DND-41 (cell line): ENCODE data around the gene GNG13.

Experiments used
- ATAC-seq: fragments of 200-7000 bp; cut with Tn5 transposase; 3 replicates; pipeline ENCODE4 v1.9.1; 2021; ENCODE audit warnings: low read depth; ENCODE audit not compliant: insufficient read depth
- DNase-seq: peaks from one replicate; pipeline ENCODE4 v3.0.0-alpha.2; 2020
- H2AFZ ChIP-seq: 2 replicates; pipeline ENCODE4 v1.6.0; 2012; ENCODE audit warnings: low read depth, low read length
- H3K27ac ChIP-seq: 2 replicates; pipeline ENCODE4 v1.5.1; 2012; ENCODE audit warnings: low read length, inconsistent platforms
- H3K27me3 ChIP-seq: fragments of 200-600 bp; sonication (generic); 2 replicates; pipeline ENCODE4 v1.6.0; 2012; ENCODE audit warnings: low read length, mild to moderate bottlenecking, inconsistent platforms; ENCODE audit not compliant: insufficient read depth, poor library complexity
- H3K36me3 ChIP-seq: 2 replicates; pipeline ENCODE4 v1.5.1; 2012; ENCODE audit warnings: low read length, inconsistent platforms; ENCODE audit not compliant: insufficient read depth
- H3K4me1 ChIP-seq: 2 replicates; pipeline ENCODE4 v1.5.1; 2012; ENCODE audit warnings: mild to moderate bottlenecking, low read length; ENCODE audit not compliant: insufficient read depth
- H3K4me2 ChIP-seq: 2 replicates; pipeline ENCODE4 v1.6.0; 2012; ENCODE audit warnings: mild to moderate bottlenecking, moderate library complexity, low read length, inconsistent platforms; ENCODE audit not compliant: insufficient read depth
- H3K4me3 ChIP-seq, 2 experiments: fragments of 200-600 bp in 1 of 2; shearing (Covaris generic) in 1 of 2; 2 replicates each; pipeline ENCODE4 v1.5.1; 2012 to 2016; ENCODE audit warnings: inconsistent platforms in 2 of 2, low read length in 2 of 2, mild to moderate bottlenecking in 2 of 2, low read depth in 1 of 2, moderate library complexity in 1 of 2
- H3K79me2 ChIP-seq: 2 replicates; pipeline ENCODE4 v1.6.0; 2012; ENCODE audit warnings: low read length, inconsistent platforms; ENCODE audit not compliant: insufficient read depth
- H3K9ac ChIP-seq: 2 replicates; pipeline ENCODE4 v1.6.0; 2012; ENCODE audit warnings: low read depth, mild to moderate bottlenecking, inconsistent platforms, low read length, moderate library complexity
- H3K9me3 ChIP-seq: 2 replicates; pipeline ENCODE4 v1.5.1; 2012; ENCODE audit warnings: low read length, moderate library complexity, mild to moderate bottlenecking, inconsistent platforms; ENCODE audit not compliant: insufficient read depth, severe bottlenecking
- H4K20me1 ChIP-seq: 2 replicates; pipeline ENCODE4 v1.6.0; 2012; ENCODE audit warnings: low read length; ENCODE audit not compliant: insufficient read depth
- CTCF ChIP-seq: IDR thresholded peaks from 2 replicates; pipeline ENCODE4 v1.5.1; 2012; ENCODE audit warnings: borderline replicate concordance, low read length, moderate library complexity, mild to moderate bottlenecking; ENCODE audit not compliant: poor library complexity, severe bottlenecking; ENCODE audit errors: extremely low read depth
- EZH2 ChIP-seq: IDR thresholded peaks from 3 replicates; pipeline ENCODE4 v1.6.1; 2012; ENCODE audit warnings: borderline replicate concordance, low read depth, mild to moderate bottlenecking, moderate library complexity, low read length, inconsistent platforms; ENCODE audit not compliant: severe bottlenecking

Gene GNG13

DNA sequence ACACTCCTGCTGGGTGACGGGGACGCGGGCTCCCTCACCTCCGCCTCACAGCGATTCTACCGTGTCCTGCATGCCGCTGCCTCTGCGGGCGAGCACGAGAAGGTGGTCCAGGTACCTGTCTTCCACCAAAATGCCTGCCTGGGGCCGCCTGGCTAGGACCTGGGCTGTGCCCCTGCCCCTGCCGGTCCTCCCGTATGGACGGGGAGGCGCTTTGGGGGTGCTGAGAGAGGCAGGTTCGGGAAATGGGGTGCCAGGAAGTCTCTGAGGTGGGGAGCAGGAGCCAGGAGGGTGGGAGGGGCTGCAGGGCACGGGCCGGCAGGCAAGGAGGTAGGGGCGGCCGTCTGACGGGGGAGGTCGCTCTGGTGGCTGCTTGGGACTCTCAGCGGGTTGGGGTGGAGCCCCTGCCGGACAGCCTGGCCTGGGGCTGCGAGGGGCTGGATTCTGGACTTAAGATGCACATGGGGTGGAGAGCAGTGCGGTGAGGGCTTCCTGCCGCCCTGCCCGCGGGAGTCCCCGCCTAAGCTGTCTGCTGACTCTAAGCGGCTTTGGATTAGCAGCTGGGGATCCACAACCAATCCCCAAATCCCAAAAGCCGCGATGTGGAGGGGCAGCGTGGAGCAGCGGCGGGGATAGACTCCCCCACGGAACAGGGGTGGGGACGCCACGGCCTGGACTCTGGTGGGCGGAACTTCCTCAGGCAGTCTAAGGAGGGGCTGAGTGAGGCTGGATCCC lies 6.3 kb downstream of the GNG13 start:
- Histone ChIP-seq H3K4me2 (no peak overlapping the region), H3K4me3 (no peak overlapping the region), H4K20me1 (peaks cover 69% of the 10 kb centered on the region), H3K79me2 (peaks cover 24% of the 10 kb centered on the region), H3K27ac (no peak overlapping the region), H3K9me3 (no peaks in the 10 kb centered on the region), H3K4me1 (peaks cover 19% of the 10 kb centered on the region), H3K27me3 (no peaks in the 10 kb centered on the region), H2AFZ (no peak overlapping the region), H3K9ac (no peak overlapping the region), H3K36me3 (peaks cover 82% of the 10 kb centered on the region)
- ATAC-seq (no peak), DNase-seq (no peak)
- TF ChIP-seq EZH2: no peak
- TF ChIP-seq CTCF: no peak

- no peaks in the 10 kb centered on the region for H3K27me3 ChIP-seq
- peaks cover 68% of the 10 kb centered on the region for H4K20me1 ChIP-seq
- peaks cover 33% of the 10 kb centered on the region for H3K79me2 ChIP-seq
- DNase-seq (no peak), ATAC-seq (no peak)
- no peak for TF ChIP-seq CTCF
- TF ChIP-seq EZH2: no peak
- no peaks in the 10 kb centered on the region for H3K9me3 ChIP-seq
- no peak overlapping the region for H3K27ac ChIP-seq
- H3K4me3 ChIP-seq: no peak overlapping the region
- H2AFZ ChIP-seq: no peak overlapping the region
- peaks cover 23% of the 10 kb centered on the region for H3K4me1 ChIP-seq
- no peak overlapping the region for H3K9ac ChIP-seq
- no peak overlapping the region for H3K4me2 ChIP-seq
- peaks cover 86% of the 10 kb centered on the region for H3K36me3 ChIP-seq
These were observed 7.1 kb downstream of the GNG13 start for GRCh38 chr16:793414-793813.

- Histone ChIP-seq H2AFZ (no peak overlapping the region), H3K36me3 (peaks cover 84% of the 10 kb centered on the region), H3K27ac (no peak overlapping the region), H3K9me3 (no peaks in the 10 kb centered on the region), H3K79me2 (peaks cover 40% of the 10 kb centered on the region), H3K4me1 (peaks cover 27% of the 10 kb centered on the region), H3K4me3 (no peak overlapping the region), H4K20me1 (peaks cover 73% of the 10 kb centered on the region), H3K27me3 (no peaks in the 10 kb centered on the region), H3K9ac (no peak overlapping the region), H3K4me2 (no peak overlapping the region)
- ATAC-seq (no peak), DNase-seq (no peak)
- TF ChIP-seq CTCF: no peak
- TF ChIP-seq EZH2: no peak
These were observed 8.1 kb downstream of the GNG13 start for GRCh38 chr16:792221-792995.
